PC-3 (cell line): ENCODE results near the gene NXPH4. TPM values are rescaled to one million over a fixed set of nuclear protein-coding genes. Genes with fewer than 3 reads are reported as not detected.

Source experiments
- ATAC-seq: fragments of 200-7000 bp; cut with Tn5 transposase; 2 replicates; pipeline ENCODE4 v1.9.1; 2020; ENCODE audit warnings: mild to moderate bottlenecking, moderate library complexity
- BruUV-seq: library from RNA; stranded (reverse); fragments of 400-500 nt; replicated peaks from 2 replicates; lab custom pipeline; 2021; lab: Mats Ljungman, UMichigan
- CTCF ChIA-PET: fragments of 300-600 bp; sonication (Branson Sonifier 250); formaldehyde crosslinking; loops from one replicate; lab custom pipeline; 2022; ENCODE audit warnings: antibody characterized with exemption; lab: Charles Lee
- POLR2A ChIA-PET: fragments of 300-600 bp; sonication (Branson Sonifier 250); formaldehyde crosslinking; loops from one replicate; lab custom pipeline; 2022; ENCODE audit warnings: antibody characterized with exemption; ENCODE audit not compliant: unreplicated experiment; lab: Charles Lee
- DNase-seq: peaks from one replicate; pipeline ENCODE4 v3.0.0-alpha.2; 2015
- H2AFZ ChIP-seq: fragments of 300-600 bp; sonication (generic); 2 replicates; pipeline ENCODE4 v1.6.0; 2016; ENCODE audit warnings: antibody characterized with exemption, low read length
- H3F3A ChIP-seq: fragments of 300-600 bp; sonication (generic); one replicate; pipeline ENCODE4 v1.6.0; 2017; ENCODE audit warnings: antibody characterized with exemption, low read length, control low read depth, mild to moderate bottlenecking; ENCODE audit not compliant: unreplicated experiment
- H3K27ac ChIP-seq: fragments of 300-600 bp; sonication (generic); 2 replicates; pipeline ENCODE4 v1.5.1; 2016; ENCODE audit warnings: mild to moderate bottlenecking, low read length
- H3K27me3 ChIP-seq: fragments of 300-600 bp; sonication (generic); 2 replicates; pipeline ENCODE4 v1.6.1; 2016; ENCODE audit warnings: low read length, mixed read lengths
- H3K36me3 ChIP-seq: fragments of 300-600 bp; sonication (generic); 2 replicates; pipeline ENCODE4 v1.6.1; 2016; ENCODE audit warnings: low read depth, mixed run types, low read length, mixed read lengths
- H3K4me1 ChIP-seq: fragments of 300-600 bp; sonication (generic); 2 replicates; pipeline ENCODE4 v1.5.1; 2016; ENCODE audit warnings: low read length; ENCODE audit not compliant: insufficient read depth
- H3K4me2 ChIP-seq: fragments of 300-600 bp; sonication (generic); 2 replicates; pipeline ENCODE4 v1.6.0; 2016; ENCODE audit warnings: low read length
- H3K4me3 ChIP-seq: fragments of 300-600 bp; sonication (generic); 2 replicates; pipeline ENCODE4 v1.5.1; 2016; ENCODE audit warnings: mild to moderate bottlenecking, low read length, mixed read lengths
- H3K79me2 ChIP-seq: fragments of 300-600 bp; sonication (generic); 2 replicates; pipeline ENCODE4 v1.6.1; 2017; ENCODE audit warnings: low read length, mixed read lengths
- H3K9ac ChIP-seq: fragments of 300-600 bp; sonication (generic); 2 replicates; pipeline ENCODE4 v1.6.0; 2016; ENCODE audit warnings: mild to moderate bottlenecking, low read length
- H3K9me2 ChIP-seq: fragments of 300-600 bp; sonication (generic); replicated peaks from 2 replicates; pipeline ENCODE4 v1.6.1; 2016; ENCODE audit warnings: mixed run types, low read length, mixed read lengths
- H3K9me3 ChIP-seq: fragments of 300-600 bp; sonication (generic); 2 replicates; pipeline ENCODE4 v1.6.1; 2016; ENCODE audit warnings: low read length, mixed read lengths
- H4K20me1 ChIP-seq: fragments of 300-600 bp; sonication (generic); 2 replicates; pipeline ENCODE4 v1.6.1; 2016; ENCODE audit warnings: low read length, mixed read lengths
- EZH2 ChIP-seq: fragments of 300-600 bp; sonication (generic); IDR thresholded peaks from one replicate; pipeline ENCODE4 v1.6.1; 2017; ENCODE audit warnings: antibody characterized with exemption, mild to moderate bottlenecking, low read length; ENCODE audit not compliant: unreplicated experiment
- EZH2phosphoT487 ChIP-seq: fragments of 300-600 bp; sonication (generic); IDR thresholded peaks from 2 replicates; pipeline ENCODE4 v1.6.1; 2018; ENCODE audit warnings: mild to moderate bottlenecking, antibody characterized with exemption, low read length, borderline replicate concordance
- intact Hi-C: fragments of 100-400 bp; cut with micrococcal nuclease; formaldehyde crosslinking; loops from 2 replicates; pipeline ENCODE4 v1.9.0; 2023
- total RNA-seq: library from RNA; depleted of rRNA; stranded (reverse); fragments of >200 nt; gene quantifications from 2 replicates; pipeline ENCODE4 v1.2.3, GENCODE V29; 2014
- TF ChIP-seq, protein P1 (sequence below): fragments of 300-600 bp; sonication (generic); conservative IDR thresholded peaks from 2 replicates; pipeline ENCODE4 v1.5.1; 2017; ENCODE audit warnings: antibody characterized with exemption, low read depth, mild to moderate bottlenecking, low read length

The NXPH4 gene
- total RNA-seq, 1 experiment from 2014 or later = 15.1 TPM

DNA sequence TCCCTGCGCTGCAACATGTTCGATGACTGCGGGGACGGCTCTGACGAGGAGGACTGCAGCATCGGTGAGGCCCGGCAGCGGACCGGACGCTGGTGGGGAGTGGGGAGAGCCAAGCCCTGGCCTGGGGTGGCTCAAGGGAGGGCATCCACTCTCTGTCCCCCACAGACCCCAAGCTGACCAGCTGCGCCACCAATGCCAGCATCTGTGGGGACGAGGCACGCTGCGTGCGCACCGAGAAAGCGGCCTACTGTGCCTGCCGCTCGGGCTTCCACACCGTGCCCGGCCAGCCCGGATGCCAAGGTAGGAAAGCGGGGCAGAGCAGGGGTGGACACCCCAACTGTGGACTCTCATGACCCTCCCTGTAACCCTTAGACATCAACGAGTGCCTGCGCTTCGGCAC, 11.4 kb upstream of the NXPH4 start:
- intact Hi-C loops = no loop called here
- no TSS peak for BruUV-seq
- no peak for ATAC-seq
- H3F3A ChIP-seq = no peaks in the 10 kb centered on the region
- no peaks in the 10 kb centered on the region for H3K27me3 ChIP-seq
- ChIA-PET POLR2A (no interaction called here), CTCF (no interaction called here)
- H3K79me2 ChIP-seq = no peaks in the 10 kb centered on the region
- H3K27ac ChIP-seq = no peak overlapping the region
- no peaks in the 10 kb centered on the region for H3K36me3 ChIP-seq
- no peaks in the 10 kb centered on the region for H3K9me2 ChIP-seq
- no peaks in the 10 kb centered on the region for H3K9me3 ChIP-seq
- H3K4me2 ChIP-seq = no peak overlapping the region
- no peak overlapping the region for H2AFZ ChIP-seq
- DNase-seq = no peak
- H4K20me1 ChIP-seq = no peaks in the 10 kb centered on the region
- no peaks in the 10 kb centered on the region for H3K4me1 ChIP-seq
- H3K4me3 ChIP-seq = no peak overlapping the region
- no peak overlapping the region for H3K9ac ChIP-seq
- TF ChIP-seq, protein P1, sequence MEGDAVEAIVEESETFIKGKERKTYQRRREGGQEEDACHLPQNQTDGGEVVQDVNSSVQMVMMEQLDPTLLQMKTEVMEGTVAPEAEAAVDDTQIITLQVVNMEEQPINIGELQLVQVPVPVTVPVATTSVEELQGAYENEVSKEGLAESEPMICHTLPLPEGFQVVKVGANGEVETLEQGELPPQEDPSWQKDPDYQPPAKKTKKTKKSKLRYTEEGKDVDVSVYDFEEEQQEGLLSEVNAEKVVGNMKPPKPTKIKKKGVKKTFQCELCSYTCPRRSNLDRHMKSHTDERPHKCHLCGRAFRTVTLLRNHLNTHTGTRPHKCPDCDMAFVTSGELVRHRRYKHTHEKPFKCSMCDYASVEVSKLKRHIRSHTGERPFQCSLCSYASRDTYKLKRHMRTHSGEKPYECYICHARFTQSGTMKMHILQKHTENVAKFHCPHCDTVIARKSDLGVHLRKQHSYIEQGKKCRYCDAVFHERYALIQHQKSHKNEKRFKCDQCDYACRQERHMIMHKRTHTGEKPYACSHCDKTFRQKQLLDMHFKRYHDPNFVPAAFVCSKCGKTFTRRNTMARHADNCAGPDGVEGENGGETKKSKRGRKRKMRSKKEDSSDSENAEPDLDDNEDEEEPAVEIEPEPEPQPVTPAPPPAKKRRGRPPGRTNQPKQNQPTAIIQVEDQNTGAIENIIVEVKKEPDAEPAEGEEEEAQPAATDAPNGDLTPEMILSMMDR = no peak
- no peak for TF ChIP-seq EZH2
- TF ChIP-seq EZH2phosphoT487 = no peak

DNA sequence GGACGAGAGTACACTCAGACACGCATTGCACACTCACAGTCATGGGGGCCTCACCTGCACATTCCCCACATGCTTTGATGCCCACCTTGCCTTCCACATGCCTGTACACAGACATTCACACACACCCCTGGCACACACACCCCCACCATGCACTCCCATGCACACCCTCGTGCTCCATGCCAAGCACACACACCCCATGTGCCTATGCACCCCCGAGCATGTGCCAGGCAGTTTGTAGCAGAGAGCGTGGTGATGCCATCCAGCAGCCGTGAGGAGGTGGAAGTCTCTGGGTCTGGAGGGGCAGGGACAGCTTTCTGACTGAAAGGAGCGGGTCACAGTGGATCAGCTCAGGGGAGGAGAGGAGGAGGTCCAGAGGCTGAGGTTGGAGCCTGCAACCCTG, 10.7 kb upstream of the NXPH4 start:
- Histone ChIP-seq H3K27me3 (no peaks in the 10 kb centered on the region), H3F3A (no peaks in the 10 kb centered on the region), H3K9ac (no peak overlapping the region), H3K27ac (no peak overlapping the region), H3K9me2 (no peaks in the 10 kb centered on the region), H3K79me2 (no peaks in the 10 kb centered on the region), H3K4me1 (no peaks in the 10 kb centered on the region), H3K4me3 (no peak overlapping the region), H2AFZ (no peak overlapping the region), H3K36me3 (no peaks in the 10 kb centered on the region), H4K20me1 (no peaks in the 10 kb centered on the region), H3K4me2 (no peak overlapping the region), H3K9me3 (no peaks in the 10 kb centered on the region)
- TF ChIP-seq EZH2 (no peak), EZH2phosphoT487 (no peak)
- TF ChIP-seq, protein P1 = no peak
- ChIA-PET CTCF (no interaction called here), POLR2A (no interaction called here)
- intact Hi-C loops = no loop called here
- DNase-seq (no peak), ATAC-seq (no peak)
- BruUV-seq = no TSS peak

DNA sequence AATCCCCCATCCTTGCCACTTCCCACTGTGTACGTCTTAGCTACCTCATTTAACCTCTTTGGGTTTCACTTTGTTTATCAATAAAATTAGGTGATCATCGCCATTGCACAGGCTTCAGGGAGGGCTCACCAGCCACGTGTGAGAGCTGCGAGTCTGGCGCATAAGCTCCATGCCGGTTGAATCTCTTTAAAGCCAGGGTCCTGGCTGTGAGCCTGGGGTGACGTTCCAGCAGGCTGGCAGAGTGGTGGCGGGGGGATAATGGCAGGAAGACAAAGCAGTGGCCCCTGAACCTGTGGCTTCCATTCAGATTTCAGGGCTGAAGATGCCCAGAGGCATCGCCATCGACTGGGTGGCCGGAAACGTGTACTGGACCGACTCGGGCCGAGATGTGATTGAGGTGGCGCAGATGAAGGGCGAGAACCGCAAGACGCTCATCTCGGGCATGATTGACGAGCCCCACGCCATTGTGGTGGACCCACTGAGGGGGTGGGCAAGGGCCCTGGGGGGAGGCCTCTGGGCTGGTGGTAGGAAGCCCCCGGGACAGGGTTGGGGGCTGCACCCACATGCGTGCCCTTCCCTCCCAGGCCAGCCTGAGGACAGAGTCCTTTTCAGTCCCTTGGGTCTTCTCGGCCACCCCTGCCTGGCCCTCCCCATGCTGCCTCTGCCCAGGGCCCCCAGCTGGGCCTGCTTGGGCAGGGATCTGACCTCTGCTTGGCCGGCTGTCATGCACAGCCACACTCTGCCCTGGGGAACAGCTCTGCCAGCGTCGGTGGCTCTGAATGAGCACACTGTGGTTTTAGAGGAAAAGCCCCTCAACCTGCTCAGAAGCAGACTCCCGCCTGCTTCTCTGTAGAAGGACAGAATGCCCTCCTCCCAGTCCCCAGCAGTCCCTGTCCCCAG, 8.6 kb upstream of the NXPH4 start:
- H3K79me2 ChIP-seq = no peaks in the 10 kb centered on the region
- H3F3A ChIP-seq = no peaks in the 10 kb centered on the region
- H2AFZ ChIP-seq = no peak overlapping the region
- POLR2A ChIA-PET = no interaction called here
- no peaks in the 10 kb centered on the region for H4K20me1 ChIP-seq
- TF ChIP-seq EZH2 (no peak), EZH2phosphoT487 (no peak)
- TF ChIP-seq, protein P1 = no peak
- no peaks in the 10 kb centered on the region for H3K27me3 ChIP-seq
- no peak overlapping the region for H3K4me3 ChIP-seq
- no peak overlapping the region for H3K9ac ChIP-seq
- H3K4me1 ChIP-seq = no peaks in the 10 kb centered on the region
- CTCF ChIA-PET = no interaction called here
- H3K9me3 ChIP-seq = no peaks in the 10 kb centered on the region
- intact Hi-C loops = no loop called here
- H3K27ac ChIP-seq = no peak overlapping the region
- no peaks in the 10 kb centered on the region for H3K36me3 ChIP-seq
- DNase-seq (no peak), ATAC-seq (no peak)
- no peak overlapping the region for H3K4me2 ChIP-seq
- no TSS peak for BruUV-seq
- no peaks in the 10 kb centered on the region for H3K9me2 ChIP-seq
